Skeletal muscle satellite cell (primary cell): ENCODE data around the gene DMRTB1.

Experiments
- H3K27me3 ChIP-seq: 2 replicates; pipeline ENCODE4 v1.7.0; 2013; ENCODE audit warnings: low read length; ENCODE audit not compliant: control insufficient read depth, insufficient read depth
- H3K36me3 ChIP-seq: 2 replicates; pipeline ENCODE4 v1.7.0; 2013; ENCODE audit warnings: mild to moderate bottlenecking, control low read depth, low read length; ENCODE audit not compliant: insufficient read depth
- H3K4me1 ChIP-seq: 2 replicates; pipeline ENCODE4 v1.7.0; 2013; ENCODE audit warnings: low read length; ENCODE audit not compliant: control insufficient read depth, insufficient read depth
- H3K4me2 ChIP-seq: 2 replicates; pipeline ENCODE4 v1.7.0; 2013; ENCODE audit warnings: mild to moderate bottlenecking, low read length
- H3K4me3 ChIP-seq: 2 replicates; pipeline ENCODE4 v1.7.0; 2013; ENCODE audit warnings: low read length
- H3K9ac ChIP-seq: 2 replicates; pipeline ENCODE4 v1.7.0; 2013; ENCODE audit warnings: mild to moderate bottlenecking, low read depth, low read length, moderate library complexity
- H3K9me3 ChIP-seq: replicated peaks from 2 replicates; pipeline ENCODE4 v1.7.0; 2013; ENCODE audit warnings: mild to moderate bottlenecking, control low read depth, low read length

The DMRTB1 gene

GRCh38 chr1:53499257-53500203, 40.3 kb downstream of the DMRTB1 start:
- H3K27me3 ChIP-seq = peaks cover 39% of the 10 kb centered on the region
- no peak overlapping the region for H3K4me3 ChIP-seq
- H3K36me3 ChIP-seq = no peaks in the 10 kb centered on the region
- H3K4me1 ChIP-seq = peaks cover 13% of the 10 kb centered on the region
- no peak overlapping the region for H3K4me2 ChIP-seq
- H3K9me3 ChIP-seq = no peaks in the 10 kb centered on the region
- H3K9ac ChIP-seq = no peak overlapping the region

- Histone ChIP-seq H3K9ac (no peak overlapping the region), H3K4me1 (peaks cover 13% of the 10 kb centered on the region), H3K9me3 (no peaks in the 10 kb centered on the region), H3K36me3 (no peaks in the 10 kb centered on the region), H3K4me2 (no peak overlapping the region), H3K4me3 (no peak overlapping the region), H3K27me3 (peaks cover 39% of the 10 kb centered on the region)
Measured at GRCh38 chr1:53500204-53501064, 41.2 kb downstream of the DMRTB1 start.

DNA sequence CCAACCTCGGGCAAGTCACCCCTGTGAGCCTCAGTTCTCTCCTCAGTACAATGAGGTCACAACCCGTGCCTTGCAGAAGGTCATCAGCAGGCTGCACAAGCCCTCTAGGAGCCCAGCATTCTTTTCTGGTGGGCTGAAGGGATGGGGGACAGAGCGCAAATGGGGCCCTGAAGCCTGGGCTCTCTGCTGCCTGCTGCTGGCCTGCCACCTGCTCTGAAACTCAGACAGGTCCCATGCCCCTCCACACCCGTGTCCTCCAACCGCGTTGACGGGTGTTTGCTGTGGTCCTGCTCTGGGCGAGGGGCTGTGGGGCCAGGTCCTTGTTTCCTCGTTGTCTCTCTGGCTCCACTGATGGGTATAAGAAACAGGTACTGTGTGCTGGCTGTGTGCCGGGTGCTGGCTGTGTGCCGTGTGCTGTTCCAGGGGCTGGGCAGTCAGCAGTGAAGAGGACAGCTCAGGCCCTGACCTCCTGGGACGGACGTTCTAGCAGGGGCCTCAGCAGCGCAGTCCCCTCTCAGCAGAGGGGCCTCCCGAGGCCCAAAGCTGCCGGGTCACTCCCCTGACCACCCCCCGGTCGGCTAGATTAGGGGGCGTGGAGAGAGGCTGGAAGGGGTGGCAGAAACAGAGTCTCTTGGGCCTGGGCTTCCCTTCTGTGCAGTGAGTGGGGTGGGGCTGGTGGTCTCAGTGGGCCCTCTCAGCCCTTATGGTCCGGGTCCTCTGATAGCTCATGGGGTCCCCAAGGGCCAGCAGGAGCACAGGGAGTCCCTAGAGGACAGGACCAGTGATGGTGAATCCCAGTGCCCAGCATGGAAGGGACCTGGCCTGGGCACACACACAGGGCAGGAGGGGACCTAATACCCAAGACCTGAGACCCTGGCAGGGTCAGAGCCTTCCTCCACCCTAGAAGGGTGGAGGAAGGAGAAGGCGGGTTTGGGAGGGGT, 42.1 kb downstream of the DMRTB1 start:
- Histone ChIP-seq H3K4me3 (no peak overlapping the region), H3K27me3 (peaks cover 39% of the 10 kb centered on the region), H3K4me1 (peaks cover 6% of the 10 kb centered on the region), H3K9me3 (no peaks in the 10 kb centered on the region), H3K9ac (no peak overlapping the region), H3K4me2 (no peak overlapping the region), H3K36me3 (no peaks in the 10 kb centered on the region)

- Histone ChIP-seq H3K9ac (no peak overlapping the region), H3K4me3 (no peak overlapping the region), H3K27me3 (peaks cover 31% of the 10 kb centered on the region), H3K9me3 (no peaks in the 10 kb centered on the region), H3K4me2 (no peak overlapping the region), H3K4me1 (peaks cover 6% of the 10 kb centered on the region), H3K36me3 (no peaks in the 10 kb centered on the region)
Measured at GRCh38 chr1:53502641-53503432, 43.6 kb downstream of the DMRTB1 start.

DNA sequence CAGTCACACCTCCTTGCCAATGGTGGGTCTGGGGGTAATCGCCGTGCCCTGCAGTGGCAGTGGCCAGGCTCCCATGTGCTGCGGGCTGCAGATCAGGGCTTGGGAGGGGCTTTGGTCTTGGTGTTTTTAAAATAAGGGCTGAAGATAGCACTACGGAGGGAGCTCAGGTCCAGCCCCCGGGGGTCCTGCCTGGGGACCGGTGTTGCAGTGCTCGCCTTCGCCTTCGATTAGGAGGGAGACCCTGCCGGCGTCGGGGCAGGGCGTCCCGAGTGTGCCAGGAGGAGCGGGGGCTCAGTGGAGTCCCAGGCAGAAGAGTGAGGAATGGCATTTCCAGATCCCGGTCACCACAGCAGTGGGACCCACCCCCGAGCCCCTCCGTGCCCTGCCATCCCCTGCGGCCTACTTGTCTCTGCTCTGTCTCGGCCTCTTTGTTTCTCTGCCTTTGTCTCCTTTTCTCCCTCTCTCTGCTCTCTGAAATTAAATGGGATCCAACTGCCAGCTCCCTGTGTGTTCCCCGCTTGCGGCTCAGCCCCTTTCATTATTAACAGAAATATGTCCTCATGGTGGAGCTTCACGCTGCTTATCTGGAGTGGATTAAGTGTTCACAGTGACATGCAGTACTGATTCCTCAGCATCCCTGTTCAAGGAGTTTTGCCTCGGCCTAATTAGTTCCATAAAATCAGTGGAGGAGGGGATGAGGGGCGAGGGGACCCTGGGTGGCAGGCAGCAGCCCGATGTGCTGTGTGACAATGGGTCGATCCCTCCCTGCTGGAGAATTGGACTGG, 44.4 kb downstream of the DMRTB1 start:
- Histone ChIP-seq H3K4me3 (no peak overlapping the region), H3K4me1 (peaks cover 5% of the 10 kb centered on the region), H3K36me3 (peaks cover under 1% of the 10 kb centered on the region), H3K9me3 (no peaks in the 10 kb centered on the region), H3K27me3 (peaks cover 28% of the 10 kb centered on the region), H3K4me2 (no peak overlapping the region), H3K9ac (no peak overlapping the region)

GRCh38 chr1:53504901-53505300, 45.7 kb downstream of the DMRTB1 start:
- Histone ChIP-seq H3K4me2 (no peak overlapping the region), H3K9ac (no peak overlapping the region), H3K4me1 (no peaks in the 10 kb centered on the region), H3K9me3 (no peaks in the 10 kb centered on the region), H3K36me3 (peaks cover 8% of the 10 kb centered on the region), H3K4me3 (no peak overlapping the region), H3K27me3 (peaks cover 16% of the 10 kb centered on the region)

DNA sequence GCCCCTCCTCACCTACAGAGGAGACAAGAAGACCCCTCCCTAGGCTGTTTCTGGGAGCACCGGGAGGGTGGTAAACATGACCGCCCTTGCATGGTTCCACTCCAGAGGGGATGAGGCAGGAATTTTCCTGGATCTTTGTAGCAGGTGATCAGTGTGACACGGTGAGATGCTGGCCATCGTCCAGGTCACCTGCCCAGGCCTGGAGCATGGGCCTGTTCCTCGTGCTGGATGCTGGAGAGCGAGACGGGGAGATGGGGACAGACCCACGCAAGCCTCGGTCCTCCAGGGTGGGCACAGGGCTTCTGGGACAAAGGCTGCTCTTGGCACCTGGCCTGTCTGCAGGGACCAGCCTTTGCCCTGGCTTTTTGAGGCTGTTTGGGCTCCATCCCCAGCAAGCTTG, 46.2 kb downstream of the DMRTB1 start:
- Histone ChIP-seq H3K4me1 (no peaks in the 10 kb centered on the region), H3K9me3 (no peaks in the 10 kb centered on the region), H3K9ac (no peak overlapping the region), H3K27me3 (peaks cover 12% of the 10 kb centered on the region), H3K4me2 (no peak overlapping the region), H3K36me3 (peaks cover 8% of the 10 kb centered on the region), H3K4me3 (no peak overlapping the region)

DNA sequence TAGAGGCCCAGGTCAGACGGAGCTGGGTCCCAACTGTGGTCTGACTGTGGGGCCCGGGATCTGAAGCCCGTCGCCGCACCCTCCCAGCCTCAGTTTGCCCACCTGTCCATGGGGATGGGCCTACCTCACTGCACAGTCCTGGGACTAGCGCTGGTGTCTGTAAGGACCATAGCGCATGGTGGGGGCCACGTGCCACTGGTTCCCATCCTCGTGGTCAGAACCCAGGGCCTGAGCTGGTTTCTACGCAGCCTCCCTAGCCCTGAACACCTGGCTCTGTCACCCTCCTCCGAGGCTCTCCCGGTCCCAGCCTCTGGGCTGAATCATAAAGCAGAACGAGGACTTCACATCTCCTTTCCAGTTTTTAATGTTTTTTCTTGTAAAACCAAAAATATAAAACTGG, 46.7 kb downstream of the DMRTB1 start:
- Histone ChIP-seq H3K27me3 (peaks cover 7% of the 10 kb centered on the region), H3K4me2 (no peak overlapping the region), H3K36me3 (peaks cover 11% of the 10 kb centered on the region), H3K4me1 (no peaks in the 10 kb centered on the region), H3K4me3 (no peak overlapping the region), H3K9ac (no peak overlapping the region), H3K9me3 (no peaks in the 10 kb centered on the region)

GRCh38 chr1:53506355-53507050, 47.3 kb downstream of the DMRTB1 start:
- no peaks in the 10 kb centered on the region for H3K9me3 ChIP-seq
- H3K4me3 ChIP-seq = no peak overlapping the region
- H3K9ac ChIP-seq = no peak overlapping the region
- peaks cover 5% of the 10 kb centered on the region for H3K4me1 ChIP-seq
- no peak overlapping the region for H3K4me2 ChIP-seq
- peaks cover 17% of the 10 kb centered on the region for H3K36me3 ChIP-seq
- H3K27me3 ChIP-seq = peaks cover 2% of the 10 kb centered on the region
